GM19455 (cell line): ENCODE results near the gene CELSR2.
"Not testable (repeated sequence)": the region's sequence is repeated elsewhere in the genome, so short reads cannot be mapped to it uniquely, and the experiment has no call there.

ENCODE experiments used
- ATAC-seq: cut with Tn5 transposase; IDR thresholded peaks from one replicate; pipeline ENCODE4 v1.9.1; 2021; ENCODE audit not compliant: unreplicated experiment

The CELSR2 gene, protein sequence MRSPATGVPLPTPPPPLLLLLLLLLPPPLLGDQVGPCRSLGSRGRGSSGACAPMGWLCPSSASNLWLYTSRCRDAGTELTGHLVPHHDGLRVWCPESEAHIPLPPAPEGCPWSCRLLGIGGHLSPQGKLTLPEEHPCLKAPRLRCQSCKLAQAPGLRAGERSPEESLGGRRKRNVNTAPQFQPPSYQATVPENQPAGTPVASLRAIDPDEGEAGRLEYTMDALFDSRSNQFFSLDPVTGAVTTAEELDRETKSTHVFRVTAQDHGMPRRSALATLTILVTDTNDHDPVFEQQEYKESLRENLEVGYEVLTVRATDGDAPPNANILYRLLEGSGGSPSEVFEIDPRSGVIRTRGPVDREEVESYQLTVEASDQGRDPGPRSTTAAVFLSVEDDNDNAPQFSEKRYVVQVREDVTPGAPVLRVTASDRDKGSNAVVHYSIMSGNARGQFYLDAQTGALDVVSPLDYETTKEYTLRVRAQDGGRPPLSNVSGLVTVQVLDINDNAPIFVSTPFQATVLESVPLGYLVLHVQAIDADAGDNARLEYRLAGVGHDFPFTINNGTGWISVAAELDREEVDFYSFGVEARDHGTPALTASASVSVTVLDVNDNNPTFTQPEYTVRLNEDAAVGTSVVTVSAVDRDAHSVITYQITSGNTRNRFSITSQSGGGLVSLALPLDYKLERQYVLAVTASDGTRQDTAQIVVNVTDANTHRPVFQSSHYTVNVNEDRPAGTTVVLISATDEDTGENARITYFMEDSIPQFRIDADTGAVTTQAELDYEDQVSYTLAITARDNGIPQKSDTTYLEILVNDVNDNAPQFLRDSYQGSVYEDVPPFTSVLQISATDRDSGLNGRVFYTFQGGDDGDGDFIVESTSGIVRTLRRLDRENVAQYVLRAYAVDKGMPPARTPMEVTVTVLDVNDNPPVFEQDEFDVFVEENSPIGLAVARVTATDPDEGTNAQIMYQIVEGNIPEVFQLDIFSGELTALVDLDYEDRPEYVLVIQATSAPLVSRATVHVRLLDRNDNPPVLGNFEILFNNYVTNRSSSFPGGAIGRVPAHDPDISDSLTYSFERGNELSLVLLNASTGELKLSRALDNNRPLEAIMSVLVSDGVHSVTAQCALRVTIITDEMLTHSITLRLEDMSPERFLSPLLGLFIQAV (N-terminal part only)

DNA sequence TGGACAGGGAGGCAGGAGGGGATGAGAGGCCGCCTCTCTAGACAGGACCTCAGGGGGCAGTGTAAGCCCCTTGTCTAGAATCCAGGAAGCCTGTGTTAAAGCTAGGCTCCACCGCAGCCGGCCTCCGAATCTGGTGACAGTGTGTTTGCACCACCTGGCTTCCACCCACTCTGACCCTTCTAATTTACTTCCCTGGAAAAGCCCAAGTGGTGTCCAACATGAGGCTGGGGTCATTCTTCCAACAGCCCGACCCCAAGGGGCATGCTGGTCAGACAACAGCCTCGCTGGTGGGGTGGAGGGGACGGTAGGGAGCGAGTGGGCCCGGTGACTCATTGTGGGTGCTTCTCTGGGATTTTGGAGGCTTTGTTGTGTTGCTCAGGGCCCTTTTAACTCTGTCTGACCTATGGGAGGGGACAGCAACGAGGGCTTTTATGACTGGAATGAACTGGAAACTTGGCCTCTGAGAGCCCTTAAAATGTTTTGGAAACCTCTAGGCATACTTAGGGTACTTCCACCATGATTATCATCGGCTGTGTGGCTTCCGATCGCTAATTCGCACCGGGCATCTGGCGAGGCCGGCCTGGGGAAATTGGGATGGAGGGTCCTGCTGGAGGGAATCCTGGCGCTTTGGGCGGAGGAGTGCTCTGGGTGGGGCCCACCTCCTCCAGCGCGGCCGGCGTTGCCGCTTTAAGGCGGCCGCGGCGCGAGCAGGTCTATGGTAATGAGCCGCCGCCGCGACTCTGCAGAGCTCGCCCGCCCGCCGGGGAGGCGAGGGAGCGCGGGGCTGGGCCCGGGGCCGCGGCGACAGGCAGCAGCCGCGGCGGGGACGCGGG lies at the start of gene CELSR2:
CELSR2 (plus strand) TSS at position 743 of the 833 bp plus-strand sequence. CDS start 541 bp downstream, outside the sequence.
- peak; percentile 71 for ATAC-seq

DNA sequence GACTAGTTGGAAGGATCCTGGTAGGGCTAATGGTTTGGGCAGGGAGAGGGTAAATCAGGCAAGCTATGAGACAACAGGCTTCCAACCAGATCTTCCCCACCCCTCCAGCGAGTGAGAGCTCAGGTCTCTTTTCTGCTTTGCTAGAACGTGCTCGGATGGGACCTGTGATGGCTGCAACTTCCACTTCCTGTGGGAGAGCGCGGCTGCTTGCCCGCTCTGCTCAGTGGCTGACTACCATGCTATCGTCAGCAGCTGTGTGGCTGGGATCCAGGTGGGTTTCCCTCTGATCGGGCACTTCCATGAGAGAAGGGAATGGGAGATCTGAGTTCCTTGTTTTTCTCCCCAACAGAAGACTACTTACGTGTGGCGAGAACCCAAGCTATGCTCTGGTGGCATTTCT lies 49.6 kb upstream of the CELSR2 start:
- ATAC-seq: no peak

- no peak for ATAC-seq
These were observed 48.1 kb upstream of the CELSR2 start for GRCh38 chr1:109201123-109201703.

- no peak for ATAC-seq
These were observed 44.9 kb upstream of the CELSR2 start for GRCh38 chr1:109204484-109204883.

DNA sequence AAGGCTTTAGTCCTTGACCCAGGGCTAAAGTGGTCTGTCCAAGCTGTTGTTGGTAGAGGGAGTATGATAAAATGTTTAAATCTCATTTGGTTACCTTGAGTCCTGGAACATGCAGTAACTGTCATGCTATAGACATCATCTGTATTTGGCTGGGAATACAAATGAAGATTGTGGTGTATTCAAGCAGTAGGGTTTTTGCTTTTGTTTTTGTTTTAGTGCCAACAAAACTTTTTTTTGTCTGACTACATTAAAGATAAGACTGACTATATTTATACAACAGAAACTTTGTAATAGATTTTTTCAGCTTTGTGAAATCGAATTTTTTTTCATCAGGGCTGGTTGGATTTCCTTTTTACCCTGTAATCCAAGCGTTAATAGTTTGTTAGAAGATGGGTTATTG lies 43.0 kb upstream of the CELSR2 start:
- ATAC-seq: no peak

- no peak for ATAC-seq
These were observed 41.8 kb upstream of the CELSR2 start for GRCh38 chr1:109207467-109208103.

DNA sequence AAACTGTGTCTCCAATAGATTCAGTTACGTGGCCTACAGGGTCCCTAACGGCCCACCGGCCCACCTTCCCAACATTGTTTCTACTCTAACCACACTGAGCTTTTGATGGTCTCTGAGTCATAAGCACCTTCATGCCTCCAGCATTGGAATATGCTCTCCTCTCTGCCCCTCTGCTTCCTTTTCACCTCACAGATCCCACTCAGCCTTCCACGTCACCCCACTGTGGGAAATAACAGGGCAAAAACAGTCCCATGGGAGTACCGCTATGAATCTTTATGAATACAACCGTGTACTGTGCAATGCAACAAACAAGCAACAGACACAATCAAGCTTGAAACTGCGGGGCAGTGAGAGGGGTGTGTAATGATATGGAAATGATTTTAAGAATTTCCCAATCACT lies 40.9 kb upstream of the CELSR2 start:
- no peak for ATAC-seq

DNA sequence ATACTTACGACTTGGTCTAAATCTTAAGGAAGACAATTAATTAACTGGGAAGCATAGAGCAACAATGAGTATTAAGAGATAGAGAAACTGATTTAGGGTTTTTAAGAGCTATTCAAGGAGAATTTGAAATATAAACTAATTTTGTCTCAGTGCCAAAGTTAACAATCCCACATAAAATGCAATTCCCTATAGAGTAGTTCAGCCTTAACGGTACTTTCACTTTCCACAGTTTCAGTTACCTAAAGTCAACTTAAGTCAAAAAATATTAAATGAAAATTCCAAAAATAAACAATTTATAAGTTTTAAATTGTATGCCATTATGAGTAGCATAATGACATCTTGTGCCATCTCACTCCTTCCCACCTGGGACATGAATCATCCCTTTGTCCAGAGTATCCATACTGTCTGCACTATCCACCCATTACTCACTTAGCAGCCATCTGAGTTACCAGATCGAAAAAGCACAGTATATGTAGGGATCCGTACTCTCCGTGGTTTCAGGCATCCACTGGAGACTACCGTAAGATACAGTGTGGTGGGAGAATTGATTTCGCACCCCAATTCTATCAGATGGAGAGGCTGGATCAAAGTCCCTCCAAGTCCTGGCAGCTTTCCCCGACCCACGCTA lies 40.4 kb upstream of the CELSR2 start:
- ATAC-seq: no peak

GRCh38 chr1:109210058-109210457 lies 39.3 kb upstream of the CELSR2 start:
- ATAC-seq: no peak

DNA sequence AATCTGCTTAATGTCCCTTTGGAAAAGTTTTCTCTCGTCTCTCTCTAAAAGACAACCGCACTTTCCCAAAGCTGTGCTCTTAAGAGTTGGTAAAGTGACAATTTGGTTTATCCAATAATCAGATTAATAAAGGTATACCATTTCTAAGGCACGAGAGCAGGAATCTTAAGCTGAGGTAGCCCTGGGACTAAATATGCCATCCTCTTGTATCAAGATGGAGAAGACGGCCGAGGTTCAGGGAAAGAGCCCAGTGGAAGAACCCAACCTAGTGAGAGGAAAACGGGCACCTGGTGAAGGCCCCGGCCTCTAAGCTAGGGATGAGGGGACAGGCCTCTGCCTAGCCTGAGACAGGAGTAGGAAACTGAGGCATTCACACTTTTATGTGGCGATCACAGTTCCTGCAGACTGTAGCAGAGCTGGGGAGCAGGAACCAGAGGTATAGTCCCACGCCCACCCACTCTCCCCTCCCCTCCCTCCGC lies 36.0 kb upstream of the CELSR2 start:
- no peak for ATAC-seq

DNA sequence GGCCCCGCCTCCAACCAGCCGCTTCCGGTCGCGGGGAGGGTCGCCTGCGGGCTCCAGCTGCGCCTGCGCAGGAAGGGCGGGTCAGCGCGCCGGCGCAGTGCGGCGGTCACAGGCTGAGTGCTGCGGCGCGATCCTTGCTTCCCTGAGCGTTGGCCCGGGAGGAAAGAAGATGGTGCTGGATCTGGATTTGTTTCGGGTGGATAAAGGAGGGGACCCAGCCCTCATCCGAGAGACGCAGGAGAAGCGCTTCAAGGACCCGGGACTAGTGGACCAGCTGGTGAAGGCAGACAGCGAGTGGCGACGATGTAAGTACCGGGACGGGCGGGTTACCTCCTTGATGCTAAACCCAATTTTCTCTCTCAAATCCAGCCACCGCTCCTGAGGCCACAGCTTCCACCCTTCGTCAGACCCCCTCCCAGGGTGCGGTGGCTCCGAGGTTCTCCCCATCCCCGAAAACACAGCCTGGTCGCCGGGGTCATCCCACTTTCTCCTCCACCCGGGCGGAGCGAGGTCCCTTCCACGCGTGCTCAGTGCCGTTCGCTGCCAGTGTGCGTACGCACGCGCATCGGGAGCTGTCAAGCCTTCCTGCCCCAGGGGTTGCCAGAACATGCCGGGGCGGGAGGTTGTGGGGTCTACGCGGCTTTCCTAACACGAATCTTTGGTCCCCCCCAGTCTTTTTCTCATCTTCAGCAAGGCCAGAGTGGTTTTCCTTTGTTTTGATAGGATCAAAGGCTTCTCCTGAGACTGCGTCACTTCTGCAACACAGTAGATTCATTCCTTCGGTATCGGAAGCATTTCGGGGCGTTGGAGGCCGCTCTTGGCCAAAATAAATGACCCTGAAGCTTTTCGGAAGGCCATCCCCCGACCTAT lies 35.3 kb upstream of the CELSR2 start, which contains the start of gene SARS1:
SARS1 (plus strand) TSS at position 95 of the 870 bp plus-strand sequence; CDS start at position 170, 75 bp downstream.
- peak; percentile 74 for ATAC-seq

GRCh38 chr1:109214695-109215623 lies 34.4 kb upstream of the CELSR2 start:
- no peak for ATAC-seq

DNA sequence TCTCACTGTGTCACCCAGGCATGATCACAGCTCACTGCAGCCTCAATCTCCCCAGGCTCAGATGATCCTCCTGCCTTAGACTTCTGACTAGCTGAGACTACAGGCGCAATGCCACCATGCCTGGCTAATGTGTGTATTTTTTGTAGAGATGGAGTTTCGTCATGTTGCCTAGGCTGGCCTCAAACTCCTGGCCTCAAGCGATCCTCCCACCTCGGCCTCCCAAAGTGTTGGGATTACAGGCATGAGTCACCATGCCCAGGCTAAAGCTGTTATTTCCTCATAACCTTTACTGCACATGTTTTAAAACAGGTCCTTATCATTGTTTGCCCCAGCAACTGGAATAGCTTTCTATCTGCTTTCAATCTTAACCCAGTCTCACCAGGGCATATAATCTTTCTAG lies 32.7 kb upstream of the CELSR2 start:
- no peak for ATAC-seq

DNA sequence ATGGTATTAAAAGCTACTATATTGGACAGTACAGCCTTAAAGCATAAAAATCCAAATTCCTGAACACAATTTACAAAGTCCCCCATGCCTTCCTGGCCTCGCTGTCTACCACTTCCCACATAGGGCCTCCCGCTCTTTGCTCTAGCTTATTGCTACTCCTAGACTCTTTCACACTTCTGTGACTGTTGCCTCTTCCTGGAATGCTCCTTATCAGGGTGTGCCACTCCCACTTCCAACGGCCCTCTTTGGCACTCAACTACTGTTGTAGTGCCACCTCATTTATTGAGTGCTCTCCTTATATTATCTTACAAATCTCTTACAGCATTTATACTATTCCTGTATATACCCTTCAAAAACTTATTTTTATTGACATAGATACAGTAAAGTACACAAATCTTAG lies 30.8 kb upstream of the CELSR2 start:
- no peak for ATAC-seq

DNA sequence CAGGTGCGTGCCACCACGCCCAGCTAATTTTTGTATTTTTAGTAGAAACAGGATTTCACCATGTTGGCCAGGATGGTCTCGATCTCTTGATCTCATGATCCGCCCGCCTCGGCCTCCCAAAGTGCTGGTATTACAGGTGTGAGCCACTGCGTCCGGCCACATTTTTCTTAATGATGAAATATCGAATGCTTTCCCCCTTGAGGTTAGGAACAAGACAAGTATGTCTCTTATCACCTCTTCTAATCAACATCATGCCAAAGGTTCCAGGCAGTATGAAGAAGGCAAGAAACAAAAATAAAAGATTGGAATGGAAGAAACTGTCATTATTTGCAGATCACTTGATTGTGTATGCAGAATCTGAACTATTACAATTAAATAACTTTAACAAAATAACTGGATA lies 28.1 kb upstream of the CELSR2 start:
- not testable (repeated sequence) for ATAC-seq

DNA sequence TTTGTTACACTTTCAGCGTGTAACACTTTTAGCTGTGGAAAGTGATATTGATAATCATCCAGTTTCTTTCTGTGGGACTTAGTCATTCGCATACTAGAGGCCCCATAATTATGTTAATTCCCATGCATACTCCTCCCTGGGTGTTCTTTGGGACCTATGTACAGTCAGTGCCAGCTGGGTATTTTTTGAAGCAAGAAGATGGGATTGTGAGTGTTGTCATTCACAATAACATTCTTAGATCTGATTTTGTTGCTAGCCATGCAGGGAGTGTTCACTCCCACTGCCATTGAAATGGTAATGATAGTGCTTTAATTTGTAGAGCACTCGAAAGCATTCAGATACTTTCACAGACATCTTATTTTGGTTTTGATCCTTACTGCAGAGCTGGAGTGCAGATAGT lies 24.0 kb upstream of the CELSR2 start:
- no peak for ATAC-seq
